ENCODE data around the gene DUSP9.

DNA sequence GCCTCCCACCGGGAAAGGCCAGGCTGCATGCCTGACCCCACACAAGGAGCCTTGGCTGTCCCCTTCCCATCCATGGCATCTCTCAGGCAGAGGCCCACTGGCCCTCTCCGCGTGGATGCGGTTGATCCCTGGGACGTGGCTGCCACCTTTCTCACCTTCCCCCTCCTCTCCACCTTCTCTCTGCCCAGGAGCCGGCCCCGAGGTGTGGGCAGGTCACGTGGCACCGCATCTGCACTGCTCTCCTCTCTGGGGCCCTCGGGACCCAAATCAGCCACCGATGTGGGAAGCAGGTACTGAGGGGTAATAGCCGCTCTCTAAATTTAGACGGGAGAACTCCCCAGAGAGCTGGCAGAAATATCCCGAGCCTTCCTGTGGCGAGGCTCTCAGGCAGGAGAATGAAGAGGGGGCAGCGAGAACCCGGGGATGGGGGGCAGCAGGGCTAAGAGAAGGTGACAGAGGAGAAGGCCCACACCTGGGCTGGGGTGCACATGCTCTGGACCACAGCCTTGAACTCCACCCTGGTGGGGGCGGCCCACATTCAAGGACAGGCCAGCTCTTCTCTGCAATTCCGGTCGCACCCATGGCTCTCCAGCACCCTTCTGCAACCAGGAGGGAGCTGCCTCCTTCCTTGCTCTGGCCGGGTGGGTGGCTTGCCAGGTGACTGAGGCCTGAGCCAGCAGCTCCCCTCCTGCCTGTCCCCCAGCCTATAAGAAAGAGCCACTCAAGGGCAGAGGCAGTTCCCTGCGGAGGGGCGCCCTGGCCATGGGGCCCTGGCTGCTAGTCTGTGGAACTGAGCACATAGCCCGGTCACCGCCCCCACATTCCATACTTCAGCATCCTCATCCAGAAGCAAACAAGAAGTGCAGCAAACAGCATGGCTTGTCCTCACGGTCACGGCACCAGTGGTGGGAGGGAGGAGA, 9.6 kb upstream of the DUSP9 start:
- no peak for TF ChIP-seq YY1 (IDR thresholded peaks at IDR 0.05; ENCODE audit: insufficient read depth, insufficient read length)
- no peak for TF ChIP-seq ZNF274 (IDR thresholded peaks at IDR 0.05; ENCODE audit: low read depth, low read length)

All from NT2/D1 (cell line).